Prostate gland (tissue), 2 donors: ENCODE data around the gene SYT7. TPM values are rescaled to one million over a fixed set of nuclear protein-coding genes. Genes with fewer than 3 reads are reported as not detected.

Experiments
- DNase-seq: peaks from one replicate; pipeline ENCODE4 v3.0.0-alpha.2; 2019; ENCODE audit warnings: low spot score
- H3K27ac ChIP-seq, 2 donors: fragments of 200-600 bp; sonication (generic); 2 replicates each; pipeline ENCODE4 v1.5.1; 2017 to 2019
- H3K27me3 ChIP-seq: fragments of 200-600 bp; sonication (generic); replicated peaks from 2 replicates; pipeline ENCODE4 v1.5.1; 2019; ENCODE audit not compliant: insufficient read depth
- H3K36me3 ChIP-seq, 2 donors: fragments of 200-600 bp; sonication (generic); 1 replicate in 1 of 2; 2 replicates in 1 of 2; pipeline versions ENCODE4 v1.5.1 to v1.8.1; 2017 to 2019
- H3K4me1 ChIP-seq: fragments of 200-600 bp; sonication (generic); replicated peaks from 2 replicates; pipeline ENCODE4 v1.5.1; 2019
- H3K4me3 ChIP-seq, 2 donors: fragments of 200-600 bp; sonication (generic); 2 replicates each; pipeline ENCODE4 v1.5.1; 2017 to 2019
- H3K9me3 ChIP-seq: fragments of 200-600 bp; sonication (generic); 2 replicates; pipeline ENCODE4 v1.5.1; 2017
- CTCF ChIP-seq, 4 experiments: fragments of 200-600 bp in 2 of 4; fragments of 450-650 bp in 2 of 4; sonication (generic) in 2 of 4; IDR thresholded peaks; 1 replicate in 3 of 4; 2 replicates in 1 of 4; pipeline ENCODE4 v1.5.1; 2016 to 2019; ENCODE audit warnings: antibody characterized with exemption in 4 of 4, mild to moderate bottlenecking in 2 of 4, moderate library complexity in 2 of 4
- POLR2A ChIP-seq: fragments of 450-650 bp; IDR thresholded peaks from one replicate; pipeline ENCODE4 v1.6.1; 2016; ENCODE audit warnings: antibody characterized with exemption, mild to moderate bottlenecking
- POLR2AphosphoS5 ChIP-seq: sonication (generic); formaldehyde crosslinking; IDR thresholded peaks from one replicate; pipeline ENCODE4 v1.6.1; 2017; ENCODE audit warnings: antibody characterized with exemption
- WGBS: methylation state at CpG from one replicate; pipeline ENCODE4 v1.1.5; 2018; 5-methylcytosine and 5-hydroxymethylcytosine counted together
- intact Hi-C: fragments of 100-400 bp; cut with DNase I; formaldehyde crosslinking; loops from one replicate; pipeline ENCODE4 v1.14.2; 2022
- total RNA-seq, 2 donors: library from RNA; depleted of rRNA; stranded (reverse); fragments of >200 nt; gene quantifications; one replicate each; pipeline ENCODE4 v1.1.0, GENCODE V29; 2016

SYT7 gene
- total RNA-seq, 2 donors from 2014 or later = 114 to 199 TPM

DNA sequence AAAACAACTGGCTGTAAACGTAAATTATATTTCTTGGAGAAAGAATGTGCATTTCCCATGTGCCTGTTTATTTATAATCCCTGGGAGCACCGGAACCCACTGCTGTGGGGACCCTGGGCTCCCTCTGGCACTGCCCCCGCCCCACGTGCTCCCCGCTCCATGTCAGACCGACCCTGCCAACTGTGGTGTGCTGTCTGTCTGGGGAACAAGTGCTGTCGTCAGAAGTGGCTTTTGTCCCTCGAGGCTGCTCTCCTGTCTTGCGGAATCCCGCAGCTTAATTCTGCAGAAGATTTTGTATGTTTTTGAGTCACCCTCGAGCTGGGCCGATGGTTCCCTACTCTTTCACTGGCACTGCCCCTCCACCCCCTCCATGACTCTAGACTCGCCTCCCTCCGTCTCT, 69.9 kb downstream of the SYT7 start:
- no peak overlapping the region for H3K4me3 ChIP-seq
- no peak for DNase-seq
- H3K27me3 ChIP-seq = no peaks in the 10 kb centered on the region
- H3K4me1 ChIP-seq = peaks cover 6% of the 10 kb centered on the region
- peak overlapping the region in 1 of 2 donors; percentile 3 for H3K27ac ChIP-seq
- intact Hi-C loops = no loop called here
- no peaks in the 10 kb centered on the region for H3K36me3 ChIP-seq
- WGBS = 75% methylated on average over 14 of the region's 14 CpGs
- no peaks in the 10 kb centered on the region for H3K9me3 ChIP-seq
- no peak for TF ChIP-seq POLR2A
- TF ChIP-seq CTCF (IDR thresholded peaks at IDR 0.05) = no peak
- TF ChIP-seq POLR2AphosphoS5 = no peak

DNA sequence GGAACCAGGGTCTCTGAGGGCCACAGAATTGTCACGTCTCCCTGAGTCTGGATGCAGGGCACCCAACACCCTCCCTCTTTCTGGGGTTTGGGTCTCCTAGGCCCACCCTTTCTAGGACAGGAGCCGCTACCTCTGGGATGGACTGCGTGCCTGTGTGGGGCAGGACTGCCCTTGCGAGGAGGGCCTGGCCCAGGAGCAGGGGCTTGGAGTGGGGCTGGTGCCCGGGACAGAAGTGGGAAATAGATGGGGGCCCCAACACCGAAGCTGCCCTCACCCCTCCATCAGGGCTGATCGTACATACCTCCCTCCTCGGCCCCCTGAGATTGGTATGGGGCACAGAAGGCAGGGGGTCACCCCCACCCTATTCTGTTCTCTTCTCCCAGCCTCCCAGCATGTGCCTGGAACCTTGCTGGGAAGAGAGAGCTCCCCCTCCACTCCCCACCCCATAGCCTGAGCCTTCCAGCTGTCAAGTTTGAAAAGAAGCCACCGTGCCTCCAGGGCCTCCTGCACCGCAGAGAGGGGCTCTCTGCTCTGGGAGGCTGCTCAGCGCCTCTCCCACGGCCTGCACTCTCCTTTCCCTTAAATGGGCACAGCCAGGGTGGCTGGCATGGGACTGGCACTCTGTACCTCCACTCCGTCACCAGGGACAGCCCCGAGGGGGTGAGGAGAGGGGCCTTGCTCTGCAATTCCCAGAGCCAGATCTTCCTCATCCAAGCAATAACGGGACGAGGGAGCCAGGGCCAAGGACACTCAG, 70.5 kb downstream of the SYT7 start:
- 81% methylated on average over 16 of the region's 16 CpGs for WGBS
- intact Hi-C loops = no loop called here
- no peaks in the 10 kb centered on the region for H3K27me3 ChIP-seq
- H3K27ac ChIP-seq = peak overlapping the region in 1 of 2 donors; percentile 3
- H3K4me3 ChIP-seq = no peak overlapping the region
- H3K9me3 ChIP-seq = no peaks in the 10 kb centered on the region
- H3K4me1 ChIP-seq = peaks cover 6% of the 10 kb centered on the region
- no peaks in the 10 kb centered on the region for H3K36me3 ChIP-seq
- DNase-seq = no peak
- TF ChIP-seq POLR2A = no peak
- no peak for TF ChIP-seq CTCF (IDR thresholded peaks at IDR 0.05)
- no peak for TF ChIP-seq POLR2AphosphoS5

- Histone ChIP-seq H3K9me3 (no peaks in the 10 kb centered on the region), H3K4me1 (peaks cover 6% of the 10 kb centered on the region), H3K27ac (peak overlapping the region; percentile 57), H3K27me3 (no peaks in the 10 kb centered on the region), H3K4me3 (peak overlapping the region; percentile 4 to 21), H3K36me3 (no peaks in the 10 kb centered on the region)
- TF ChIP-seq POLR2AphosphoS5 = peak; percentile 16
- TF ChIP-seq POLR2A = no peak
- TF ChIP-seq CTCF (IDR thresholded peaks at IDR 0.05) = peak in 3 of 4 experiments; percentile 56 to 84 (median 72)
- 5% methylated on average over 117 of the region's 117 CpGs for WGBS
- DNase-seq = peak; percentile 57
- intact Hi-C loops = no loop called here
Measured at GRCh38 chr11:61509043-61510029, 71.5 kb downstream of the SYT7 start.

DNA sequence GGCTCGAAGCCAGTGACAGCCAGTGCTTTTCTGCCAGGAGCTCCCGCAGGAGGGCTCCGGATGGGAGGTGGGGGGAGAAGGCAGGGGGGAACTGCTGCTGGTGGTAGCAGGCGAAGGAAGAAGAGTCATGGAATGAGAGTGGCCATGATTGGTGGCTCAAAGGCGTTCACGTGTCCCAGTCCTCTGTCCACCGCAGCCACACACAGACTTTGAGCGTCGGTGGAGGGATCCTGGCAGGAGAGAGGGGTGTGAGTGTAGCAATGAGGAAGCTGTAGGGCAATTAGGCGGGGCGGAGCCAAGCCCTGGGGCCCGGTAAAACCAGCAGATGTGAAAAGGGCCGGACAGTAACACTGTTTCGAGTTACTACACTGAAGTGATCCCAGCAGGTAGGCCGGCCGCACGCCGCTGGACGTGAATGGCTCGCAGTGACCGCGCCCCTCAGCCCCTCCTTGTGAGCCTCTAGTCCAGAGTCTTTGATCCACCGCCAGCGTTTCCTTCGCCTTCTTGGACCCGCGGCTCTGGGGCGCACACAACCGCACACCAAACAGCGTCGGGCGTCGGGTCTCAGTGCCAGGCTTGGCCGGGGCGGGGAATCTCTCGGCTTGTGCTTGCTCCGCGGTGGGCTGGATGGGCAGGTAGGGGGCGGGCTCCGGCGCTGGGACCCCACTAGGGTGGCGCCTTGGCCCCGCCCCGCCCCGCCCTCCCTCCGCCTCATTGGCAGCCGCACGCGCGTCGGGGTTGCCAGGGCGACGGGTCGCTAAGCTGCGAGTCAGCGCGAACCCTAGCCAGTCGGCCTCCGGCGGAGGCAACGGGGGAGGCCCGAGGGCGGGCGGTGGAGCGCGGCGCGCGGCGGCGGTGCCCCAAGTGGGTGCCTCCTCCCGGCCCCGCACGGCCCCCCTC, 72.7 kb downstream of the SYT7 start, which contains the start of gene LRRC10B:
Gene LRRC10B, plus strand, starts transcription at position 788 of the 900 bp plus-strand sequence. CDS start 250 bp downstream, outside the sequence.
- peak within 1 kb of the TSS; percentile 4 to 21 for H3K4me3 ChIP-seq
- no peaks in the 10 kb centered on the region for H3K27me3 ChIP-seq
- peak within 1 kb of the TSS; percentile 57 for H3K27ac ChIP-seq
- DNase-seq = no peak
- TF ChIP-seq CTCF (IDR thresholded peaks at IDR 0.05) (no peak), POLR2AphosphoS5 (no peak)
- no peaks in the 10 kb centered on the region for H3K4me1 ChIP-seq
- no peaks in the 10 kb centered on the region for H3K9me3 ChIP-seq
- WGBS = 4% methylated on average over 51 of the region's 74 CpGs
- H3K36me3 ChIP-seq = no peaks in the 10 kb centered on the region
- intact Hi-C loops = no loop called here
